Ovary (tissue), 1 donor: Measurements from ENCODE around the gene JADE2.

ENCODE experiments used
- EP300 ChIP-seq: sonication (generic); formaldehyde crosslinking; IDR thresholded peaks from one replicate; pipeline ENCODE4 v1.6.1; 2017; ENCODE audit warnings: antibody characterized with exemption
- POLR2A ChIP-seq: fragments of 450-650 bp; IDR thresholded peaks from one replicate; pipeline ENCODE4 v1.6.1; 2017; ENCODE audit warnings: antibody characterized with exemption, mild to moderate bottlenecking, moderate library complexity

DNA sequence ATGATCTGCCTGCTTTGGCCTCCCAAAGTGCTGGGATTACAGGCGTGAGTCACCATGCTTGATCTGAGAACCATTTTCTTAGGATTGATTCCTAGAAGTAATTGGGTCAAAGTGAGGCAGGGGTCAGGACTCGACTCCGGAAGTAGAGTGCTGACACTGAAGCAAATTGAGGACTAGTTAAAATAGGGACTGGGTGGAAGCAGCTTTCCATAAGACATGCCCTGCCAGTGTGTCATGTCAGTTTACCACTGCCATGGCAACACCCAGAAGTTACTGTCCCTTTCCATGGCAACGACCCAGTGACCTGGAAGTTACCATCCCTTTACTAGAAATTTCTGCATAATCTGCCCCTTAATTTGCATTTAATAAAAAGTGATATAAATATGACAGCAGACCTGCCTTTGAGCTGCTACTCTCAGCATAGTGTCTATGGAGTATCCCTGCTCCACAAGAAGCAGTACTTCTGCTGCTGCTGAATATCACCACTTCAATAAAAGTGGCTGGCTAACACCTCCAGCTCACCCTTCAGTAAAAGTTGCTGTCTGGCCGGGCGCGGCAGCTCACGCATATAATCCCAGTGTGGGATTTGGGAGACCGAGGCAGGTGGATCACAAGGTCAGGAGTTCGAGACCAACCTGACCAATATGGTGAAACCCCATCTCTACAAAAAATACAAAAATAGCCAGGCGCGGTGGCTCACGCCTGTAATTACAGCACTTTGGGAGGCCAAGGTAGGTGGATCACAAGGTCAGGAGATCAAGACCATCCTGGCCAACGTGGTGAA is 47.8 kb upstream of the JADE2 start:
- no peak for TF ChIP-seq EP300
- no peak for TF ChIP-seq POLR2A
